ENCODE measurements around the gene PTPN1.

The PTPN1 gene

GRCh38 chr20:50513169-50514034 is 3.2 kb downstream of the PTPN1 start:
- no peak for DNase-seq (ENCODE audit: low spot score)

GRCh38 chr20:50514035-50514337 is 3.8 kb downstream of the PTPN1 start:
- DNase-seq (ENCODE audit: low spot score): no peak

GRCh38 chr20:50514750-50515149 is 4.6 kb downstream of the PTPN1 start:
- DNase-seq (ENCODE audit: low spot score): no peak

GRCh38 chr20:50515471-50516106 is 5.4 kb downstream of the PTPN1 start:
- no peak for DNase-seq (ENCODE audit: low spot score)

GRCh38 chr20:50516180-50516934 is 6.2 kb downstream of the PTPN1 start:
- DNase-seq (ENCODE audit: low spot score): no peak

- no peak for DNase-seq (ENCODE audit: low spot score)
These were observed 7.0 kb downstream of the PTPN1 start for GRCh38 chr20:50516935-50517816.

- DNase-seq (ENCODE audit: low spot score): no peak
These were observed 7.6 kb downstream of the PTPN1 start for GRCh38 chr20:50517817-50518154.

- DNase-seq (ENCODE audit: low spot score): no peak
These were observed 8.1 kb downstream of the PTPN1 start for GRCh38 chr20:50518270-50518721.

GRCh38 chr20:50519036-50519762 is 9.0 kb downstream of the PTPN1 start:
- DNase-seq (ENCODE audit: low spot score): no peak

GRCh38 chr20:50520222-50520880 is 10.2 kb downstream of the PTPN1 start:
- DNase-seq (ENCODE audit: low spot score): no peak

- DNase-seq (ENCODE audit: low spot score): no peak
These were observed 11.3 kb downstream of the PTPN1 start for GRCh38 chr20:50521221-50522052.

GRCh38 chr20:50522053-50522674 is 12.0 kb downstream of the PTPN1 start:
- no peak for DNase-seq (ENCODE audit: low spot score)

GRCh38 chr20:50523552-50524167 is 13.5 kb downstream of the PTPN1 start:
- no peak for DNase-seq (ENCODE audit: low spot score)

GRCh38 chr20:50525681-50526080 is 15.5 kb downstream of the PTPN1 start:
- no peak for DNase-seq (ENCODE audit: low spot score)

GRCh38 chr20:50526403-50526989 is 16.3 kb downstream of the PTPN1 start:
- DNase-seq (ENCODE audit: low spot score): no peak

- no peak for DNase-seq (ENCODE audit: low spot score)
These were observed 17.0 kb downstream of the PTPN1 start for GRCh38 chr20:50527068-50527605.

GRCh38 chr20:50528129-50528528 is 17.9 kb downstream of the PTPN1 start:
- no peak for DNase-seq (ENCODE audit: low spot score)

GRCh38 chr20:50528804-50529351 is 18.7 kb downstream of the PTPN1 start:
- no peak for DNase-seq (ENCODE audit: low spot score)
